DOHH2 (cell line): Measurements from ENCODE around the gene CLIP2.

Experiments
- H3F3A ChIP-seq: fragments of 200-600 bp; sonication (generic), shearing (Covaris generic); 2 replicates; pipeline ENCODE4 v1.6.0; 2016; ENCODE audit warnings: antibody characterized with exemption, mild to moderate bottlenecking; ENCODE audit not compliant: control insufficient read depth, insufficient read depth
- H3K27ac ChIP-seq: fragments of 200-600 bp; sonication (generic); 2 replicates; pipeline ENCODE4 v1.5.1; 2014; ENCODE audit warnings: low read depth, mild to moderate bottlenecking, low read length, moderate library complexity
- H3K27me3 ChIP-seq: fragments of 200-600 bp; sonication (generic); 2 replicates; pipeline ENCODE4 v1.6.1; 2014; ENCODE audit warnings: mild to moderate bottlenecking, low read length, mixed read lengths; ENCODE audit not compliant: control insufficient read depth
- H3K36me3 ChIP-seq: fragments of 200-600 bp; sonication (generic); 2 replicates; pipeline ENCODE4 v1.6.1; 2014; ENCODE audit warnings: mild to moderate bottlenecking, low read length, moderate library complexity, mixed read lengths; ENCODE audit not compliant: control insufficient read depth
- H3K4me1 ChIP-seq: fragments of 200-600 bp; sonication (generic); 2 replicates; pipeline ENCODE4 v1.6.1; 2014; ENCODE audit warnings: mild to moderate bottlenecking, low read length, mixed read lengths; ENCODE audit not compliant: control insufficient read depth
- H3K4me2 ChIP-seq: fragments of 200-600 bp; sonication (generic); 2 replicates; pipeline ENCODE4 v1.6.0; 2014; ENCODE audit warnings: mild to moderate bottlenecking, low read length, moderate library complexity
- H3K4me3 ChIP-seq: fragments of 200-600 bp; sonication (generic); 2 replicates; pipeline ENCODE4 v1.5.1; 2014; ENCODE audit warnings: mild to moderate bottlenecking, low read length, mixed read lengths
- H3K79me2 ChIP-seq: fragments of 200-600 bp; sonication (generic); 2 replicates; pipeline ENCODE4 v1.6.1; 2014; ENCODE audit warnings: mild to moderate bottlenecking, low read length, mixed read lengths; ENCODE audit not compliant: control insufficient read depth
- H3K9me2 ChIP-seq: fragments of 200-600 bp; sonication (generic); replicated peaks from 2 replicates; pipeline ENCODE4 v1.6.1; 2014; ENCODE audit warnings: mild to moderate bottlenecking, low read length, mixed read lengths; ENCODE audit not compliant: control insufficient read depth
- H3K9me3 ChIP-seq: fragments of 200-600 bp; sonication (generic); 2 replicates; pipeline ENCODE4 v1.6.1; 2014; ENCODE audit warnings: antibody characterized with exemption, low read length, mixed read lengths; ENCODE audit not compliant: control insufficient read depth, insufficient read depth
- H4K20me1 ChIP-seq: fragments of 200-600 bp; sonication (generic); 2 replicates; pipeline ENCODE4 v1.6.0; 2014; ENCODE audit warnings: low read depth, mild to moderate bottlenecking, antibody characterized with exemption, low read length, moderate library complexity; ENCODE audit not compliant: control insufficient read depth, insufficient read depth
- EZH2phosphoT487 ChIP-seq: fragments of 200-600 bp; sonication (generic); IDR thresholded peaks from 2 replicates; pipeline ENCODE4 v1.6.1; 2017; ENCODE audit warnings: borderline replicate concordance, mild to moderate bottlenecking, antibody characterized with exemption, low read length, moderate library complexity, mixed read lengths
- TF ChIP-seq, protein P1 (sequence below): fragments of 200-600 bp; sonication (generic); IDR thresholded peaks from one replicate; pipeline ENCODE4 v1.5.1; 2014; ENCODE audit warnings: antibody characterized with exemption, mild to moderate bottlenecking, low read depth, low read length; ENCODE audit not compliant: poor library complexity, severe bottlenecking

CLIP2 gene

DNA sequence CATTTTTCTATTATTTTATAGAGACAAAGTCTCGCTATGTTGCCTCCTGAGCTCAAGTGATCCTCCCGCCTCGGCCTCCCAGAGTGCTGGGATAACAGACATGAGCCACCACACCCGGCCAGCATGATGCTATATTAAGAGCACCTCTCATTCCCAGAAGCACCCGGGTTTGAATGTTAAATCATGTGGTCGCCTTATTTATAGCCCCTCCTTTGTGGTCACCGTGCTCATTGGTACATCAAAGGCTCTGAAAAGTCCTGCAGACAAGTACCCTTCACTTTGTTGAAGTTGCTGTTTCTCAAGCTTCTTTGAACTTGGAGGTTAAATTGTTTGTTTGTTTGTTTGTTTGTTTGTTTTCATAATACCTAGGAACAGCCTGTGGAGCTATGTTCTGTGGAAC is 40.0 kb downstream of the CLIP2 start:
- no peak overlapping the region for H3K27ac ChIP-seq
- H3K79me2 ChIP-seq: no peaks in the 10 kb centered on the region
- peaks cover 7% of the 10 kb centered on the region for H3K4me1 ChIP-seq
- peak overlapping the region; percentile 36 for H3K4me2 ChIP-seq
- no peaks in the 10 kb centered on the region for H3K27me3 ChIP-seq
- H3K36me3 ChIP-seq: no peaks in the 10 kb centered on the region
- H3K9me3 ChIP-seq: no peaks in the 10 kb centered on the region
- H3F3A ChIP-seq: no peaks in the 10 kb centered on the region
- no peaks in the 10 kb centered on the region for H3K9me2 ChIP-seq
- no peaks in the 10 kb centered on the region for H4K20me1 ChIP-seq
- H3K4me3 ChIP-seq: no peak overlapping the region
- no peak for TF ChIP-seq EZH2phosphoT487
- TF ChIP-seq, protein P1, sequence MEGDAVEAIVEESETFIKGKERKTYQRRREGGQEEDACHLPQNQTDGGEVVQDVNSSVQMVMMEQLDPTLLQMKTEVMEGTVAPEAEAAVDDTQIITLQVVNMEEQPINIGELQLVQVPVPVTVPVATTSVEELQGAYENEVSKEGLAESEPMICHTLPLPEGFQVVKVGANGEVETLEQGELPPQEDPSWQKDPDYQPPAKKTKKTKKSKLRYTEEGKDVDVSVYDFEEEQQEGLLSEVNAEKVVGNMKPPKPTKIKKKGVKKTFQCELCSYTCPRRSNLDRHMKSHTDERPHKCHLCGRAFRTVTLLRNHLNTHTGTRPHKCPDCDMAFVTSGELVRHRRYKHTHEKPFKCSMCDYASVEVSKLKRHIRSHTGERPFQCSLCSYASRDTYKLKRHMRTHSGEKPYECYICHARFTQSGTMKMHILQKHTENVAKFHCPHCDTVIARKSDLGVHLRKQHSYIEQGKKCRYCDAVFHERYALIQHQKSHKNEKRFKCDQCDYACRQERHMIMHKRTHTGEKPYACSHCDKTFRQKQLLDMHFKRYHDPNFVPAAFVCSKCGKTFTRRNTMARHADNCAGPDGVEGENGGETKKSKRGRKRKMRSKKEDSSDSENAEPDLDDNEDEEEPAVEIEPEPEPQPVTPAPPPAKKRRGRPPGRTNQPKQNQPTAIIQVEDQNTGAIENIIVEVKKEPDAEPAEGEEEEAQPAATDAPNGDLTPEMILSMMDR: no peak

GRCh38 chr7:74332373-74333176 is 43.4 kb downstream of the CLIP2 start:
- no peak overlapping the region for H3K27ac ChIP-seq
- H3K4me3 ChIP-seq: no peak overlapping the region

GRCh38 chr7:74334030-74334429 is 44.8 kb downstream of the CLIP2 start:
- H3K4me1 ChIP-seq: peaks cover 22% of the 10 kb centered on the region
- H3K4me2 ChIP-seq: no peak overlapping the region

More at GRCh38 chr7:74332373-74333176, 43.4 kb downstream of the CLIP2 start:
- Histone ChIP-seq H3K9me3 (no peaks in the 10 kb centered on the region), H3K36me3 (no peaks in the 10 kb centered on the region), H3K4me1 (peaks cover 11% of the 10 kb centered on the region), H4K20me1 (no peaks in the 10 kb centered on the region), H3K4me2 (no peak overlapping the region), H3K9me2 (no peaks in the 10 kb centered on the region), H3K27me3 (no peaks in the 10 kb centered on the region), H3K79me2 (no peaks in the 10 kb centered on the region), H3F3A (no peaks in the 10 kb centered on the region)
- TF ChIP-seq, protein P1: no peak
- no peak for TF ChIP-seq EZH2phosphoT487

More at GRCh38 chr7:74334030-74334429, 44.8 kb downstream of the CLIP2 start:
- H3K79me2 ChIP-seq: no peaks in the 10 kb centered on the region
- no peak for TF ChIP-seq EZH2phosphoT487
- TF ChIP-seq, protein P1: no peak
- no peak overlapping the region for H3K4me3 ChIP-seq
- H3K36me3 ChIP-seq: no peaks in the 10 kb centered on the region
- H3F3A ChIP-seq: no peaks in the 10 kb centered on the region
- H3K27ac ChIP-seq: no peak overlapping the region
- no peaks in the 10 kb centered on the region for H3K9me2 ChIP-seq
- no peaks in the 10 kb centered on the region for H4K20me1 ChIP-seq
- H3K27me3 ChIP-seq: no peaks in the 10 kb centered on the region
- no peaks in the 10 kb centered on the region for H3K9me3 ChIP-seq
